Measurements from ENCODE around the gene EDEM2. TPM values are rescaled to one million over a fixed set of nuclear protein-coding genes. Genes with fewer than 3 reads are reported as not detected.

Gene EDEM2
- total and polyA plus RNA-seq, 2 of the 13 experiments (the other 11 are each of a cell fraction or from before 2014, with no cell fraction given) = 33.1 to 46.9 TPM

- TF ChIP-seq FOSL1 (CRISPR knock-in tag; IDR thresholded peaks at IDR 0.05; ENCODE audit: borderline replicate concordance) (no peak), KMT2A (CRISPR knock-in tag; IDR thresholded peaks at IDR 0.05) (no peak), PHB2 (IDR thresholded peaks at IDR 0.05; ENCODE audit: partially characterized antibody) (no peak), POLR2G (IDR thresholded peaks at IDR 0.05; ENCODE audit: low read depth, low read length) (no peak), TBL1XR1 (IDR thresholded peaks at IDR 0.05; ENCODE audit: borderline replicate concordance, low read length, partially characterized antibody) (no peak), ZNF17 (CRISPR knock-in tag; IDR thresholded peaks at IDR 0.05) (no peak), ZNF75D (CRISPR knock-in tag; IDR thresholded peaks at IDR 0.05; ENCODE audit: borderline replicate concordance) (no peak), SNAI1 (CRISPR knock-in tag; IDR thresholded peaks at IDR 0.05; ENCODE audit: borderline replicate concordance) (no peak), ETV5 (CRISPR knock-in tag; IDR thresholded peaks at IDR 0.05; ENCODE audit: borderline replicate concordance) (no peak), RORA (CRISPR knock-in tag; IDR thresholded peaks at IDR 0.05) (no peak), ZNF687 (CRISPR knock-in tag; IDR thresholded peaks at IDR 0.05) (no peak), ZBTB39 (CRISPR knock-in tag; IDR thresholded peaks at IDR 0.05) (no peak), ZNF180 (CRISPR knock-in tag; IDR thresholded peaks at IDR 0.05; ENCODE audit: borderline replicate concordance, low read depth) (no peak), MEIS2 (CRISPR knock-in tag; IDR thresholded peaks at IDR 0.05) (no peak), ZNF644 (CRISPR knock-in tag; IDR thresholded peaks at IDR 0.05; ENCODE audit: low read depth) (no peak), MTA3 (CRISPR knock-in tag; IDR thresholded peaks at IDR 0.05) (no peak), CTCF (CRISPR knock-in tag; IDR thresholded peaks at IDR 0.05) (no peak), CSRNP2 (CRISPR knock-in tag; conservative IDR thresholded peaks at IDR 0.05; ENCODE audit: low read depth) (no peak), PHF21A (CRISPR knock-in tag; IDR thresholded peaks at IDR 0.05) (no peak), ATF1 (CRISPR knock-in tag; IDR thresholded peaks at IDR 0.05) (no peak), PAX8 (CRISPR knock-in tag; IDR thresholded peaks at IDR 0.05; ENCODE audit: borderline replicate concordance) (peak; percentile 65; the same call in 1 of the 2 replicates), ZKSCAN8 (CRISPR knock-in tag; IDR thresholded peaks at IDR 0.05; ENCODE audit: borderline replicate concordance) (no peak)
Observed at GRCh38 chr20:35146299-35146919, 727 bp downstream of the EDEM2 start (continued).

All from HepG2 (cell line).